HG02981 (cell line): ENCODE data around the gene PIM3.

Source experiments
- ATAC-seq: cut with Tn5 transposase; IDR thresholded peaks from one replicate; pipeline ENCODE4 v1.9.1; 2021; ENCODE audit warnings: mild to moderate bottlenecking, moderate library complexity; ENCODE audit not compliant: unreplicated experiment

Gene PIM3

GRCh38 chr22:49954354-49954753 is 6.2 kb upstream of the PIM3 start:
- ATAC-seq = no peak

- ATAC-seq = no peak
Observed at GRCh38 chr22:49954991-49955580, 5.5 kb upstream of the PIM3 start.

GRCh38 chr22:49955581-49956417 is 4.8 kb upstream of the PIM3 start:
- ATAC-seq = no peak

- ATAC-seq = no peak
Observed at GRCh38 chr22:49956418-49956770, 4.2 kb upstream of the PIM3 start.

GRCh38 chr22:49956914-49957825 is 3.4 kb upstream of the PIM3 start:
- no peak for ATAC-seq

- no peak for ATAC-seq
Observed at GRCh38 chr22:49957826-49958365, 2.7 kb upstream of the PIM3 start.

- ATAC-seq = no peak
Observed at GRCh38 chr22:49958366-49958921, 2.1 kb upstream of the PIM3 start.

- no peak for ATAC-seq
Observed at GRCh38 chr22:49958931-49959781, 1.4 kb upstream of the PIM3 start.

- no peak for ATAC-seq
Observed at GRCh38 chr22:49959782-49960158, 802 bp upstream of the PIM3 start.

GRCh38 chr22:49961005-49961600 is 531 bp downstream of the PIM3 start:
- ATAC-seq = no peak

- no peak for ATAC-seq
Observed at GRCh38 chr22:49961601-49962011, 1.0 kb downstream of the PIM3 start.

- no peak for ATAC-seq
Observed at GRCh38 chr22:49962012-49962750, 1.6 kb downstream of the PIM3 start.

- no peak for ATAC-seq
Observed at GRCh38 chr22:49962751-49963646, 2.4 kb downstream of the PIM3 start.

- no peak for ATAC-seq
Observed at GRCh38 chr22:49963647-49964026, 3.1 kb downstream of the PIM3 start.

GRCh38 chr22:49964136-49965090 is 3.8 kb downstream of the PIM3 start:
- ATAC-seq = no peak

GRCh38 chr22:49965091-49966040 is 4.8 kb downstream of the PIM3 start:
- ATAC-seq = no peak
